ENCODE results near the gene GDNF.

Gene GDNF

GRCh38 chr5:37816331-37816730, 23.5 kb downstream of the GDNF start:
- no peaks in the 10 kb centered on the region for H4K20me1 ChIP-seq
- H3K4me3 ChIP-seq, result no peak overlapping the region
- no peak for TF ChIP-seq Cebpa-rat (IDR thresholded peaks at IDR 0.05)
- H3K9ac ChIP-seq, result no peak overlapping the region
- H3K9me3 ChIP-seq (replicated peaks in 1 of 11), result peaks cover 0 to 10% (median 5%) of the 10 kb centered on the region in 11 experiments; a peak in 5 of 22 replicates
- peaks cover 3 to 12% (median 8%) of the 10 kb centered on the region in 10 experiments; a peak in 15 of 20 replicates for H3K4me1 ChIP-seq
- no peak overlapping the region for H3K27ac ChIP-seq
- H3K27me3 ChIP-seq, result no peaks in the 10 kb centered on the region
- H3K4me2 ChIP-seq, result no peak overlapping the region
- no peaks in the 10 kb centered on the region for H3K36me3 ChIP-seq

DNA sequence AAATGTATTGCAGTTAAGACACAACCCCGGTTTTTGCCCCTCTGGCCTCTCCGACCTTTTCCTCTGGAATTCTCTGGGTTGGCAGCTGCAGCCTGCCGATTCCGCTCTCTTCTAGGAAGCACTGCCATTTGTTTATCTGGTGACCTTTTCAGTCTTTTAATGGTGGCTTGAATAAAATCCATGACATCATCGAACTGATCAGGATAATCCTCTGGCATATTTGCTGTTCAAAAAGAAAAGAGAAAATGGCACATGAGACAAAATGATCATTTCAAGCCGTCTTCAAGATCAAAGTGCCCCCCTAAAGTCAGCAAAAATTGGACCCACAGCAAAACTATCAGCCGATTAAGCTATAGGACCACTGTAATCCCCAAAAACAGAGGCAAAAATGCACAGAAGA, 23.9 kb downstream of the GDNF start:
- no peak overlapping the region for H3K9ac ChIP-seq
- H3K27ac ChIP-seq, result no peak overlapping the region
- H3K4me1 ChIP-seq, result peaks cover 3 to 12% (median 8%) of the 10 kb centered on the region in 10 experiments; a peak in 15 of 20 replicates
- H3K4me2 ChIP-seq, result no peak overlapping the region
- H3K4me3 ChIP-seq, result no peak overlapping the region
- no peaks in the 10 kb centered on the region for H4K20me1 ChIP-seq
- H3K9me3 ChIP-seq (replicated peaks in 1 of 11), result peaks cover 0 to 10% (median 5%) of the 10 kb centered on the region in 11 experiments; a peak in 5 of 22 replicates
- TF ChIP-seq Cebpa-rat (IDR thresholded peaks at IDR 0.05), result no peak
- H3K36me3 ChIP-seq, result no peaks in the 10 kb centered on the region
- no peaks in the 10 kb centered on the region for H3K27me3 ChIP-seq

GRCh38 chr5:37814699-37815098, 25.1 kb downstream of the GDNF start:
- no peaks in the 10 kb centered on the region for H3K27me3 ChIP-seq
- H3K9me3 ChIP-seq (replicated peaks in 1 of 11), result peaks cover 0 to 10% (median 5%) of the 10 kb centered on the region in 11 experiments; a peak in 5 of 22 replicates
- H3K27ac ChIP-seq, result no peak overlapping the region
- H4K20me1 ChIP-seq, result no peaks in the 10 kb centered on the region
- no peaks in the 10 kb centered on the region for H3K36me3 ChIP-seq
- TF ChIP-seq Cebpa-rat (IDR thresholded peaks at IDR 0.05), result no peak
- H3K9ac ChIP-seq, result no peak overlapping the region
- no peak overlapping the region for H3K4me3 ChIP-seq
- H3K4me2 ChIP-seq, result peak overlapping the region in 10 of 11 experiments; percentile 4 to 50 (median 26); a peak in 10 of 22 replicates
- peaks cover 3 to 12% (median 8%) of the 10 kb centered on the region in 10 experiments; a peak in 15 of 20 replicates for H3K4me1 ChIP-seq

DNA sequence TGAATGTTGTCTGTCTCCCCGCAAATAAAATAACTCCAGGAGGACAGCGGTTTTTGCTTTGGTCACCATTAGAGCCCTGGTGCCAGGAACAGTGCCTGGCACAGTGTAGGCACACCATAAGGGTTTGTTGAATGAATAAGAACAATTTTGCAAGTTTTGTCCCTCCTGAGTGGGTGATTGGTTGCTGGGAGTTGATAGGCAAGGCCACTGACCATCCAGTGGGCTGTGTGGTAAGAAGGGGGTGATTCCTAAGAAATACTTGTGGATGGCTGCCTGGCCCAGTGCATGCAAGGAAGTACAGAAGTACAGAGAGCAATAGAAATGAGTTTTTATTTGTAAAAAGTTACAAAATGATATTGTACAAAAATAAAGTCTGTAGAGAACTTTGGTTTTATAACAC, 27.5 kb downstream of the GDNF start:
- Histone ChIP-seq H4K20me1 (no peaks in the 10 kb centered on the region), H3K27ac (no peak overlapping the region), H3K36me3 (no peaks in the 10 kb centered on the region), H3K4me2 (no peak overlapping the region), H3K9ac (no peak overlapping the region), H3K9me3 (replicated peaks in 1 of 11) (no peaks in the 10 kb centered on the region), H3K4me3 (no peak overlapping the region), H3K27me3 (no peaks in the 10 kb centered on the region), H3K4me1 (peaks cover 3 to 12% (median 8%) of the 10 kb centered on the region in 10 experiments; a peak in 15 of 20 replicates)
- no peak for TF ChIP-seq Cebpa-rat (IDR thresholded peaks at IDR 0.05)

DNA sequence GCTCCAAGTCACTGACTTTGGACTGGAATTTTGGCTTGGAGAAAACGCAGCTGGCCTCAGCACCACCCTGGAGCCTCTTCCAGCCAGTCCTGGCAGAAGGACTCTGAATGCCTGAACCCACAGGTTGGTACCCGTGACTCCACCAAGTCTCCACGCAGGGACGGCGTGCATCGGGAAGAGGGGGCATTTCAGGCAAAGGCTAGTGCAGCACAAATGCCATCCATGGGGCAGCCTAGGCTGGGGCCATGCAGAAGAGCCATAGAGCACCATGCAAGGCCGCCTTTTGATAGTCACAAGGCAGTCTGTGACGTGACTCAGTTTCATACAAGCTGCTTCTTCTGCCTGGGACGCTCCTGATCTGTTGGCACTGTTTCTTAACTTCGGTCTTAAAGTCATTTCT, 28.0 kb downstream of the GDNF start:
- Histone ChIP-seq H3K9ac (no peak overlapping the region), H3K9me3 (replicated peaks in 1 of 11) (no peaks in the 10 kb centered on the region), H3K4me3 (no peak overlapping the region), H3K27me3 (no peaks in the 10 kb centered on the region), H4K20me1 (no peaks in the 10 kb centered on the region), H3K36me3 (no peaks in the 10 kb centered on the region), H3K27ac (no peak overlapping the region), H3K4me1 (peaks cover 3 to 12% (median 8%) of the 10 kb centered on the region in 10 experiments; a peak in 15 of 20 replicates), H3K4me2 (no peak overlapping the region)
- no peak for TF ChIP-seq Cebpa-rat (IDR thresholded peaks at IDR 0.05)

GRCh38 chr5:37810311-37810710, 29.5 kb downstream of the GDNF start:
- Histone ChIP-seq H3K4me2 (no peak overlapping the region), H3K9me3 (replicated peaks in 1 of 11) (peaks cover 0 to 7% (median 0%) of the 10 kb centered on the region in 11 experiments; a peak in 1 of 22 replicates), H4K20me1 (no peaks in the 10 kb centered on the region), H3K27ac (no peak overlapping the region), H3K4me3 (no peak overlapping the region), H3K9ac (no peak overlapping the region), H3K4me1 (peaks cover 3 to 12% (median 8%) of the 10 kb centered on the region in 10 experiments; a peak in 15 of 20 replicates), H3K36me3 (no peaks in the 10 kb centered on the region), H3K27me3 (no peaks in the 10 kb centered on the region)
- no peak for TF ChIP-seq Cebpa-rat (IDR thresholded peaks at IDR 0.05)

DNA sequence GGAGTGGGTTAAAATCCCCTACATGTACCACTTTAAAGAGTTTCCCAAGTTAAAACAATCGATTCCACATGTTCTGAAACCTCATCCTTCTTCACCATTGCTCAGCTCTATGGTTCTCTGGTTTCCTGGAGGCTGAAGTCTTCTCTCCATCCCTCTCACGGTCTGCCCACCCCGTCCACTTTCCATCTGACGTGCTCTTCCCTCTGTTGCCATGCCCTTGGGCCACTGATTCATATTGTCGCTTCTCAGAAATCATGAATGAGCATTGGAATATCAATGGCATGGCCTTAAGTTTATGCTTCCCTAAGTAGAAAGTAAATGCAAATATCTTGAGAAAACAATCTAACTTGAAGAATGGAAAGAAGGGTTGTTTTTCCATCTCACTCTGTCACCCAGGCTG, 30.9 kb downstream of the GDNF start:
- no peaks in the 10 kb centered on the region for H3K27me3 ChIP-seq
- no peak overlapping the region for H3K9ac ChIP-seq
- no peaks in the 10 kb centered on the region for H3K36me3 ChIP-seq
- H3K4me3 ChIP-seq, result no peak overlapping the region
- H3K27ac ChIP-seq, result no peak overlapping the region
- H3K4me2 ChIP-seq, result no peak overlapping the region
- peaks cover 0 to 2% (median 0%) of the 10 kb centered on the region in 10 experiments; a peak in 3 of 20 replicates for H3K4me1 ChIP-seq
- no peaks in the 10 kb centered on the region for H4K20me1 ChIP-seq
- no peak for TF ChIP-seq Cebpa-rat (IDR thresholded peaks at IDR 0.05)
- H3K9me3 ChIP-seq (replicated peaks in 1 of 11), result peaks cover 0 to 7% (median 0%) of the 10 kb centered on the region in 11 experiments; a peak in 1 of 22 replicates

- Histone ChIP-seq H3K9me3 (replicated peaks in 1 of 11) (peaks cover 0 to 7% (median 0%) of the 10 kb centered on the region in 11 experiments; a peak in 1 of 22 replicates), H3K4me1 (no peaks in the 10 kb centered on the region), H3K4me3 (no peak overlapping the region), H3K27ac (no peak overlapping the region), H3K9ac (no peak overlapping the region), H3K4me2 (no peak overlapping the region), H3K27me3 (no peaks in the 10 kb centered on the region), H3K36me3 (no peaks in the 10 kb centered on the region), H4K20me1 (no peaks in the 10 kb centered on the region)
- TF ChIP-seq Cebpa-rat (IDR thresholded peaks at IDR 0.05), result no peak
These were observed 32.1 kb downstream of the GDNF start for GRCh38 chr5:37807621-37808301.

- Histone ChIP-seq H3K4me3 (no peak overlapping the region), H3K27ac (no peak overlapping the region), H4K20me1 (no peaks in the 10 kb centered on the region), H3K27me3 (no peaks in the 10 kb centered on the region), H3K4me1 (no peaks in the 10 kb centered on the region), H3K36me3 (no peaks in the 10 kb centered on the region), H3K9me3 (replicated peaks in 1 of 11) (peaks cover 0 to 7% (median 0%) of the 10 kb centered on the region in 11 experiments; a peak in 1 of 22 replicates), H3K9ac (no peak overlapping the region), H3K4me2 (no peak overlapping the region)
- TF ChIP-seq Cebpa-rat (IDR thresholded peaks at IDR 0.05), result no peak
These were observed 32.8 kb downstream of the GDNF start for GRCh38 chr5:37807015-37807414.

DNA sequence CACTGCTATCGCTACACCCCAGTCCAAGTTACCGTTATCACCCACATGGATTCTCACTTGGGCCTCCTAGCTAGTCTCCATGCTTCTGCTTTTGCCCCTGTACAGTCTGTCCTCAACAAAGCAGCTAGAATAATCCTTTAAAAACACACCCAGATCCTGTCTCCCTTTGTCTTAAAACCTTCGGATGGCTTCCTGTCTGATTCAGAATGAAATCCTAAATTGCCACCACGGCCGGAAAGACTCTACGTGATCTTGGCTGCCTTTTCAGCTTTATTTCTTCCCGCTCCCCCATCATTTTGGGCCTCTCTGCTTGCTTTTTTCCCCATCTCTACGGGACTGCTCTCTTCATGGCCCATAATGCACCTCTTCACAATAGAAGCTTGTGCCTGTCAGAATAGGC, 33.4 kb downstream of the GDNF start:
- H3K9ac ChIP-seq, result no peak overlapping the region
- H3K9me3 ChIP-seq (replicated peaks in 1 of 11), result peaks cover 0 to 12% (median 0%) of the 10 kb centered on the region in 11 experiments; a peak in 1 of 22 replicates
- H3K27ac ChIP-seq, result no peak overlapping the region
- H3K4me2 ChIP-seq, result no peak overlapping the region
- no peak overlapping the region for H3K4me3 ChIP-seq
- no peaks in the 10 kb centered on the region for H3K27me3 ChIP-seq
- no peaks in the 10 kb centered on the region for H4K20me1 ChIP-seq
- H3K36me3 ChIP-seq, result no peaks in the 10 kb centered on the region
- H3K4me1 ChIP-seq, result no peaks in the 10 kb centered on the region
- no peak for TF ChIP-seq Cebpa-rat (IDR thresholded peaks at IDR 0.05)
